MCF 10A (cell line): Measurements from ENCODE around the gene RNASE12. TPM values are rescaled to one million over a fixed set of nuclear protein-coding genes. Genes with fewer than 3 reads are reported as not detected.
A peak's percentile ranks its signal among the peaks of the same experiment; 100 is the strongest.

Experiments
- BruUV-seq: library from RNA; stranded (reverse); fragments of 400-500 nt; replicated peaks from 2 replicates; lab custom pipeline; 2021; lab: Mats Ljungman, UMichigan
- CTCF ChIA-PET: fragments of 300-600 bp; sonication (Branson Sonifier 250); formaldehyde crosslinking; extraction: SDS; loops from one replicate; lab custom pipeline; 2021; ENCODE audit warnings: antibody characterized with exemption, inconsistent platforms; lab: Yijun Ruan, JAX
- POLR2A ChIA-PET: fragments of 300-600, 350-650 bp; sonication (Branson Sonifier 250); formaldehyde crosslinking; extraction: SDS; loops from one replicate; lab custom pipeline; 2020; ENCODE audit warnings: antibody characterized with exemption, inconsistent platforms; lab: Yijun Ruan, JAX
- DNase-seq: peaks from one replicate; pipeline ENCODE4 v3.0.0-alpha.2; 2018; ENCODE audit not compliant: unreplicated experiment
- H3K27ac Mint-ChIP-seq: one replicate; pipeline ENCODE4 v1.8.0; 2022; ENCODE audit warnings: mild to moderate bottlenecking, low read depth, mixed read lengths; ENCODE audit not compliant: unreplicated experiment
- H3K27me3 Mint-ChIP-seq: one replicate; pipeline ENCODE4 v1.8.0; 2022; ENCODE audit warnings: mixed read lengths; ENCODE audit not compliant: insufficient read depth, unreplicated experiment
- H3K36me3 Mint-ChIP-seq: one replicate; pipeline ENCODE4 v1.8.0; 2022; ENCODE audit warnings: mild to moderate bottlenecking, moderate library complexity, mixed read lengths; ENCODE audit not compliant: insufficient read depth, unreplicated experiment
- H3K4me1 Mint-ChIP-seq: one replicate; pipeline ENCODE4 v1.8.0; 2022; ENCODE audit warnings: mixed read lengths; ENCODE audit not compliant: insufficient read depth, unreplicated experiment
- H3K4me3 Mint-ChIP-seq: one replicate; pipeline ENCODE4 v1.8.0; 2022; ENCODE audit warnings: mild to moderate bottlenecking, moderate library complexity, mixed read lengths; ENCODE audit not compliant: unreplicated experiment
- H3K9me3 Mint-ChIP-seq: one replicate; pipeline ENCODE4 v1.8.0; 2022; ENCODE audit warnings: mixed read lengths; ENCODE audit not compliant: unreplicated experiment
- CTCF ChIP-seq: fragments of 200-600 bp; IDR thresholded peaks from one replicate; pipeline ENCODE4 v1.8.0; 2022; ENCODE audit warnings: antibody characterized with exemption, mild to moderate bottlenecking; ENCODE audit not compliant: unreplicated experiment
- intact Hi-C: fragments of 100-400 bp; cut with micrococcal nuclease; formaldehyde crosslinking; loops from 2 replicates; pipeline ENCODE4 v1.14.1; 2022
- total RNA-seq: library from RNA; stranded (reverse); gene quantifications from 2 replicates; pipeline ENCODE4 v1.2.3, GENCODE V29; 2022

The RNASE12 gene
- total RNA-seq, 1 experiment from 2014 or later: not detected

- Mint-ChIP-seq H3K27ac (no peak overlapping the region), H3K9me3 (no peaks in the 10 kb centered on the region), H3K36me3 (no peaks in the 10 kb centered on the region), H3K27me3 (no peaks in the 10 kb centered on the region), H3K4me3 (no peak overlapping the region), H3K4me1 (peaks cover 9% of the 10 kb centered on the region)
- no TSS peak for BruUV-seq
- no peak for TF ChIP-seq CTCF
- DNase-seq: no peak
- ChIA-PET CTCF (interaction anchor here (1.2 to 8.9 kb wide), 12 partner anchors 8 to 387 kb away, joined by 4 to 152 read pairs (median 6); partner anchors contain the start of genes ANG, CCNB1IP1, PIP4P1 and RNASE4), POLR2A (interaction anchor here (1.8 to 9.0 kb wide), 6 partner anchors 20 to 198 kb away, joined by 6 to 182 read pairs (median 20); partner anchors contain the start of genes APEX1, OSGEP, RNASE4 and TEP1)
- intact Hi-C loops: loop anchor here (2.0 to 5.0 kb wide), 2 partner anchors 244 to 486 kb away; partner anchors contain the start of gene ZNF219
These were observed 20.1 kb upstream of the RNASE12 start for GRCh38 chr14:20611277-20611676.

GRCh38 chr14:20610002-20610765, 19.0 kb upstream of the RNASE12 start:
- H3K27ac Mint-ChIP-seq: no peak overlapping the region
- TSS peak; percentile 91 for BruUV-seq

GRCh38 chr14:20609215-20610001, 18.2 kb upstream of the RNASE12 start:
- peaks cover 9% of the 10 kb centered on the region for H3K4me1 Mint-ChIP-seq
- H3K36me3 Mint-ChIP-seq: no peaks in the 10 kb centered on the region
- no peak overlapping the region for H3K4me3 Mint-ChIP-seq
- ChIA-PET POLR2A (interaction anchor here (0.5 to 9.0 kb wide), 14 partner anchors 16 to 282 kb away, joined by 3 to 182 read pairs (median 9); partner anchors contain the start of genes APEX1, OSGEP, PARP2 and PIP4P1), CTCF (interaction anchor here (0.6 to 8.9 kb wide), 47 partner anchors 8 to 527 kb away, joined by 3 to 152 read pairs (median 4); partner anchors contain the start of genes ANG, APEX1, CCNB1IP1 and OSGEP)
- no peaks in the 10 kb centered on the region for H3K27me3 Mint-ChIP-seq
- H3K9me3 Mint-ChIP-seq: no peaks in the 10 kb centered on the region
- BruUV-seq: no TSS peak
- intact Hi-C loops: loop anchor here (1.0 to 5.0 kb wide), 6 partner anchors 82 to 488 kb away; partner anchors contain the start of genes APEX1 and ZNF219
- H3K27ac Mint-ChIP-seq: no peak overlapping the region
- peak; percentile 94 for TF ChIP-seq CTCF
- DNase-seq: peak; percentile 94

More at GRCh38 chr14:20610002-20610765, 19.0 kb upstream of the RNASE12 start:
- peak; percentile 73 for DNase-seq
- no peak overlapping the region for H3K4me3 Mint-ChIP-seq
- ChIA-PET POLR2A (interaction anchor here (0.5 to 9.0 kb wide), 14 partner anchors 15 to 283 kb away, joined by 3 to 182 read pairs (median 9); partner anchors contain the start of genes APEX1, OSGEP, PARP2 and PIP4P1), CTCF (interaction anchor here (0.6 to 8.9 kb wide), 37 partner anchors 9 to 526 kb away, joined by 3 to 152 read pairs (median 4); partner anchors contain the start of genes ANG, APEX1, CCNB1IP1 and OSGEP)
- no peaks in the 10 kb centered on the region for H3K36me3 Mint-ChIP-seq
- intact Hi-C loops: loop anchor here (2.0 to 5.0 kb wide), 2 partner anchors 245 to 487 kb away; partner anchors contain the start of gene ZNF219
- H3K4me1 Mint-ChIP-seq: peaks cover 9% of the 10 kb centered on the region
- no peaks in the 10 kb centered on the region for H3K9me3 Mint-ChIP-seq
- TF ChIP-seq CTCF: no peak
- no peaks in the 10 kb centered on the region for H3K27me3 Mint-ChIP-seq
